Lower leg skin (tissue), 4 donors: ENCODE data around the gene SEMA5B. TPM values are rescaled to one million over a fixed set of nuclear protein-coding genes. Genes with fewer than 3 reads are reported as not detected.

Experiments used
- DNase-seq, 2 donors: peaks; one replicate each; pipeline ENCODE4 v3.0.0-alpha.2; 2019; ENCODE audit warnings: low spot score in 2 of 2
- H3K4me3 ChIP-seq: fragments of 200-600 bp; sonication (generic); 2 replicates; pipeline ENCODE4 v1.5.1; 2017; ENCODE audit warnings: mild to moderate bottlenecking, low read depth; ENCODE audit not compliant: poor library complexity, severe bottlenecking
- CTCF ChIP-seq, 3 donors: fragments of 450-650 bp; IDR thresholded peaks; one replicate each; pipeline ENCODE4 v1.5.1; 2016; ENCODE audit warnings: antibody characterized with exemption in 3 of 3, mild to moderate bottlenecking in 3 of 3, moderate library complexity in 2 of 3
- POLR2A ChIP-seq, 2 donors: fragments of 450-650 bp; IDR thresholded peaks; one replicate each; pipeline ENCODE4 v1.6.1; 2016 to 2017; ENCODE audit warnings: antibody characterized with exemption in 2 of 2, mild to moderate bottlenecking in 1 of 2, moderate library complexity in 1 of 2
- WGBS, 2 donors: methylation state at CpG; one replicate each; pipeline ENCODE4 v1.1.5; 2018; 5-methylcytosine and 5-hydroxymethylcytosine counted together
- intact Hi-C: fragments of 100-400 bp; cut with DNase I; formaldehyde crosslinking; loops from one replicate; pipeline ENCODE4 v1.15.0; 2023; ENCODE audit warnings: low total_unique reads
- total RNA-seq, 4 donors: library from RNA; depleted of rRNA; stranded (reverse); fragments of >200 nt; gene quantifications; one replicate each; pipeline ENCODE4 v1.1.0, GENCODE V29; 2016

SEMA5B gene
- total RNA-seq, 4 donors from 2014 or later: 0.21 to 1.8 (median 0.61) TPM

GRCh38 chr3:122893754-122894668 is 133.6 kb downstream of the SEMA5B start:
- H3K4me3 ChIP-seq: no peak overlapping the region
- no peak for DNase-seq
- intact Hi-C loops: no loop called here
- TF ChIP-seq CTCF (IDR thresholded peaks at IDR 0.05) (no peak), POLR2A (IDR thresholded peaks at IDR 0.05) (no peak)
- WGBS, 2 donors: 62% methylated on average over 17 of the region's 17 CpGs

GRCh38 chr3:122893282-122893681 is 134.3 kb downstream of the SEMA5B start:
- TF ChIP-seq POLR2A (IDR thresholded peaks at IDR 0.05): no peak
- TF ChIP-seq CTCF (IDR thresholded peaks at IDR 0.05): no peak
- 86 to 90% methylated on average over 8 of the region's 8 CpGs for WGBS, 2 donors
- intact Hi-C loops: no loop called here
- DNase-seq: no peak
- H3K4me3 ChIP-seq: no peak overlapping the region

- DNase-seq: no peak
- 65 to 67% methylated on average over 21 of the region's 21 CpGs for WGBS, 2 donors
- TF ChIP-seq POLR2A (IDR thresholded peaks at IDR 0.05): no peak
- no peak for TF ChIP-seq CTCF (IDR thresholded peaks at IDR 0.05)
- no peak overlapping the region for H3K4me3 ChIP-seq
- intact Hi-C loops: no loop called here
Observed at GRCh38 chr3:122892118-122892960, 135.2 kb downstream of the SEMA5B start.

DNA sequence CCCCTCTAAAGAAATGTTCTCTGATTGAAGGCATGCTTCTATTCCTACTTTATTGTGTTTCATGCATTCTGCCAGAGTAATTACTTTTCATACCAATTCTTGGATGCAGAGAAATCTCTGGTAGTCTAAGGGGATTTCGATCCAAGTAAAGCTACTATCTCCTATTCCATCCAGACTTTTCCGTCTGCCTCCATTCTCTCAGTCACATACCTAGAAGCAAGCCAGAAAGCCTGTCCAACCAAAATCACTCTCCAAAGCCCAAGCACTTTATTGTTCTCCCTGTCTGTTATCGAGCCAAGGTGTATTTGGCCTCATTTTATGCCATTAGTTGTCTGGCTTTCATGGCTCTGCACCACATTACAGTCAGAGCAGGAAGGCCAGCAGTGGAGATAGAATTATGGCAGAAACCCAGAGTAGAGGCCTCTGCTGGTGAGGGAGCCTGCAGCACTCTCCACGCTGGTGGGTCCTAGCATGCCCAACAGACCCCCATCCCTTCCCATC is 136.8 kb downstream of the SEMA5B start:
- DNase-seq: no peak
- no peak overlapping the region for H3K4me3 ChIP-seq
- TF ChIP-seq CTCF (IDR thresholded peaks at IDR 0.05) (no peak), POLR2A (IDR thresholded peaks at IDR 0.05) (no peak)
- intact Hi-C loops: no loop called here
- WGBS, 2 donors: 56% methylated on average over 4 of the region's 4 CpGs

- TF ChIP-seq CTCF (IDR thresholded peaks at IDR 0.05) (no peak), POLR2A (IDR thresholded peaks at IDR 0.05) (no peak)
- no peak overlapping the region for H3K4me3 ChIP-seq
- peak in 1 of 2 donors; percentile 64 for DNase-seq
- intact Hi-C loops: no loop called here
- 11 to 13% methylated on average over 6 of the region's 6 CpGs for WGBS, 2 donors
Observed at GRCh38 chr3:122890077-122890719, 137.4 kb downstream of the SEMA5B start.
